ENCODE results near the gene USP47.

The USP47 gene

GRCh38 chr11:11946180-11946579 is 104.4 kb downstream of the USP47 start:
- no peak for DNase-seq

GRCh38 chr11:11946878-11947277 is 105.1 kb downstream of the USP47 start:
- no peak for DNase-seq

GRCh38 chr11:11947825-11948224 is 106.1 kb downstream of the USP47 start:
- no peak for DNase-seq

GRCh38 chr11:11948242-11948947 is 106.6 kb downstream of the USP47 start:
- DNase-seq: no peak

- DNase-seq: no peak
Measured at GRCh38 chr11:11949482-11949881, 107.7 kb downstream of the USP47 start.

DNA sequence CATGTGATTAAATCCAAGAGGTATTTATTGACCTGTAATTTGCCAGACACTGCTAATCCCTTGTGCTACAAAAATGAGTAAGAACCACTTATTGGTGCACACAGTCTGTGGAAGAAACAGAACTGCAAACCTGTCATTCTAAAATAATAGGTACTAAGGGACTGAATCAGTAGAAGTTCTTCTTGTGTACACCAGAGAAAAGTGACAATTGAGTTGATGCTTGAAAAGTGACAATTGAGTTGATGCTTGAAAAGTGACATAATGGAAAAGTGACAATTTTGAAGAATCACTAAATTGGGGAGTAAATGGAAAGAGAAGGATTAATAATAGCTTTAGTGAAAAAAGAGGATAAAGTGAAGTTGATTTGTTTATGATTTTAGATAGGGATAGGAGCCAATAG is 110.3 kb downstream of the USP47 start:
- DNase-seq: no peak

GRCh38 chr11:11956006-11956405 is 114.2 kb downstream of the USP47 start:
- DNase-seq: no peak

DNA sequence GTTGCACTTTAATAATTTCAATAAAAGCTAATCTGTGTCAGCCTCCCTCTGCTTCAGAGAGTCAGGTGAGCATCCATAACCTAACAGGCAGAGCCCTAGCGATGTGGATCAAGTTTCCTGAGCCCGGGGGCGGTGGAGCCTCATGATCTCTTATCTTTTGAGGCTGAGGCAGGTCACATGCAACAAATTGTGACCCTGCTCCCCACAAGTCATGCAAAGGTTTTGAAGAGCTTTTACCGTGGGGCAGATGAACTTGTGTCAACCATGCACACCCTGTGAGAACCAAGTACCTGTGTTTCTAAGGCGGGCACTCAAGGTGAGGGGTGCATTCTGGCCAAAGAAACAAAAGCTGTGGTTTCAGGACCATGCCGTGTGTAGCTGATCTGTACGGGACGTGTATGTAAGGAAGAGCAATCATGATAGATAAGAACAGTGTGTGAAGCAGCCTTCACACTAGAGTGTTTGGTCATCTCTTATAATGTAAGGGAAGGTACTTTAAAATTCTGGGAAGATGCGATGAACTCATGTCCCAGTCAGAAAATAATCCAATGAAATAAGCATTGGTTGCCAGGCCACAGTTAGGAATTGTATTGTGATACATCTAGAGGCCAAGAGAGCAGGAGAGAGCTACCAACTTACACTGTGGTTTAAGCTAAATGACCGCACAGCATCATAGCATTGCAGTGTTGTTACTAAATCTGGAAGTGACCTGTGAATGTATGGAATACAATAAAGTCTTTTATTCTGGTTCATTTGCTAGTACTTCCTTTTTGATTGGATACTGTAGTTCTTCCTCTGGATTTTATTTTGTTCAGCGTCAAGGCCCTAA is 116.8 kb downstream of the USP47 start:
- DNase-seq: no peak

- DNase-seq: no peak
Measured at GRCh38 chr11:11959601-11960000, 117.8 kb downstream of the USP47 start.

DNA sequence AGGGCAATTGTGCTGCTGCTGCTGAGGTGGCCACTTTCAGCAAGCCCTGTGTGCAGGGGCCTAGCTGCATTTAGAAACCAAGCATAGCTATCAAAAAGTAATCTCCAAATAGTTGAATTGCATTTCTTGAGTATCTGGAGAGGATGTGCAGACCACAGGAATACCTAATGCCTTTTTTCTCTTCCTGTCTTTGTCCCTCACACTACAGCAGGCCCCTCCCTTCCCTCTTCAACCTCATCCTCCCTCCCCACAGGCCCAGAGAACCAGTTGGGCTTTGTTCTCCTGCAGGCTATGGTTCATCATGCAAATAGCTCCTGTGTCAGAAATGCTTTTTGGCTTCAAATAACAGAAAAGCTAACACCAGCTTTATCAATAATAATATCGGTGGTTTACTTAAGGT is 118.9 kb downstream of the USP47 start:
- DNase-seq: no peak

DNA sequence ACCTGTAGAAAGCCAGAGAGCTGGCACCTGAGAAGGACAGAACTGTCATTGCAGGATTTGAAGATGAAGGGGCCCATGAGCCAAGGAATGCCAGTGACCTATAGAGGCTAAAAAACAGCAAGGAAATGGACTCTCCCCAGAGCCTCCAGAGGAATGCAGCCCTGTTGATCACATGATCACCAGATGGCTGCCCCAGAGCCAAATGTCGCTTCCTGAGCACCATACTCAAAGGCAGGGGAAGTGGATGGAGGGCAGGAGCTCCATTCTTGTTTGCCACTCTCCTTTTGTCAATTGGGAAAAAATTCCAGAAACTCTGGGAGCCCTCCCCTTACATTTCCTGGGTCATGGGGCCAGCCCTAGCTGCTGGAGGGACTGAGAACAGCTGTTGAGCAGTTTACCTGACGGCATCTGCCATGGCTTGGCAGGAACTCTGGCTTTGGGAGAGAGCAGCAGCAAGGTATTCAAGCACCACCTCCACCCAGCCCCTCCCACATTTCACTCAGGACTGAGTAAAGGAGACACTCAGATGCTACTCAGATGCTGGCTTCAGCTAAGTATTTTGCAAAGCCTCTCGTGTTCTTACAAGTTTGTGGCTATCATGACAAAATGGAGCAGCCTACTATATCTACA is 119.7 kb downstream of the USP47 start:
- DNase-seq: no peak

DNA sequence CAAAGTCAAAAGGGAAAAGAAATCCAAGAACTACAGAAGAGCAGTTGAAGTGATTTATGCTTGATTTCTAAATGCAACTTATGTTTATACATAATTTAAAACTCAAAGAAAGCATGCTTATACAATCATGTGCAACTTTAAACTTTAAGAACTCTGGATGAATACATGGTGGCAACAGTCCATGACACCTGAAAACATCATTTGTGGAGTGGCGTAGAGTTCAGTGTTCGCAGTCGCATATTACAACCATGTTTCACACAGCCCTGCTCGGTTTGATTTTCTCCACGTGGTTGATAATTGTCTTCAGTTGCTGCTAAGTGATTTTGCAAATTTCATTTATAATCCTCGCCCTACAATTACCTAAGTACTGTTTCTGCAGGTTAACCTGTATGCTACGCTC is 121.3 kb downstream of the USP47 start:
- no peak for DNase-seq

GRCh38 chr11:11963842-11964773 is 122.3 kb downstream of the USP47 start:
- DNase-seq: no peak

- DNase-seq: no peak
Measured at GRCh38 chr11:11964774-11965150, 123.0 kb downstream of the USP47 start.

DNA sequence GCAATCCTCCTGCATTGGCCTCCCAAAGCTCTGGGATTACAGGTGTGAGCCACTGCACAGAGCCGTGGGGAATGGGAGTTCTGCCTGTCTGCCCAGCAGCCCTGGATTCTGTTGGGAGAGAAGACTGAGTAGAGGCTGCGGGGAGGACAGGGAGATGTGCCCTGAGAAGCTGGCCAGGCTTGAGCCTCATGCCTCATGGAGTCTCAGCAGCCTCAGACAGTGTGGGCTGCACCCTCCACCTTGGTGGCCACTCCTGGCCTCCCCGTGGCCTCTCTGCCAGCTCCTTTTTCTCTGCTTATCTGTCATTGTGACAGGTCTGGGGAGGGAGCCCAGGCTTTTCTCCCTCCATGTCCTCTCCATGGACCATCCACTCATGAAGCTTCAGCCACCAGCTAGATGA is 123.4 kb downstream of the USP47 start:
- no peak for DNase-seq

GRCh38 chr11:11965656-11966353 is 124.0 kb downstream of the USP47 start:
- no peak for DNase-seq

GRCh38 chr11:11966354-11966741 is 124.6 kb downstream of the USP47 start:
- no peak for DNase-seq

DNA sequence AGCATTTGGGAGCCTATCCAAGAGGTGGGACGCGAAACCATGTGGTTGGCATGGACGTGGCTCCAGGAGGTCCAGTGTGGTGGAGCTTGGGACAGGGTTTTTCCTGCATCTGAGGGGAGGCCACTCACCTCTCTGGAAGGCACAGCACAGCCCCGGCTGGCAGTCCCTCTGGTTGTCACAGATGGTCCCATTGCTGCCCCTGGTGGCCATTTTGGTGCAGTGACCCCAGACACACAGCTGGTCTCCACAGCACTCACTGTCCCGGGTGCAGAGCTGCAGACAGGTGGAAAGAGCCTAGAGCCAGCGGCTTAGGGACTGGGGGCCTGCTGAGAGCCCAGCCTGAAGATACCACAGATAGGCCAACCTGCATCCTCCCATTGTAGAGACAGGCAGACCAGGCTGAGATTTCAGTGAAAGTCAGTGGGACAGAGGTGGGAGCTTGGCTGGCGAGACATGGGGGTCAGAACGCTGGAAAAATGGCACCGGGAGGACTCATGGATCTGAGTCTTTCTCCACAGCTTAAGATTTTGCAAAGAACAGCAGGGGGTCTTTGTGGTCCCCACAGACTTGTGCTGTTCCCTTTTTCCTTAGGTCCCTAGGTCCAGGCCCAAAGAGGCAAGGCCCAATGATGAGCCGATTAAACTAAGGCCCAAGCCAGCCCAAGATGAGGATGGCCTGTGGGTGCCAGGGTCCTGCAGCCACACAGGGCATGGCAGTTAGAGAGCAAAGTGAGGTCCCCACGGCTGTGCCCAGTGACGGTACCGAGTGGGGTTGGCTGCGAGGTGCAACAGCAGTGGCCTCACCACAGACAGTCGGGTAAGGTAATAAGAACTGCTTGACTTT is 125.3 kb downstream of the USP47 start:
- peak; percentile 68 for DNase-seq

- DNase-seq: no peak
Measured at GRCh38 chr11:11967669-11968510, 126.1 kb downstream of the USP47 start.
